Stimulated activated CD8-positive, alpha-beta memory T cell treated with anti-CD3 and anti-CD28 coated beads, Interleukin-2, amount 100 ng/mL, for 48 hours (primary cell): Measurements from ENCODE around the gene CALML5.

ENCODE experiments used
- DNase-seq, 2 donors: peaks; one replicate each; pipeline ENCODE4 v3.0.0-alpha.2; 2020; ENCODE audit warnings: low read depth in 2 of 2

Gene CALML5

DNA sequence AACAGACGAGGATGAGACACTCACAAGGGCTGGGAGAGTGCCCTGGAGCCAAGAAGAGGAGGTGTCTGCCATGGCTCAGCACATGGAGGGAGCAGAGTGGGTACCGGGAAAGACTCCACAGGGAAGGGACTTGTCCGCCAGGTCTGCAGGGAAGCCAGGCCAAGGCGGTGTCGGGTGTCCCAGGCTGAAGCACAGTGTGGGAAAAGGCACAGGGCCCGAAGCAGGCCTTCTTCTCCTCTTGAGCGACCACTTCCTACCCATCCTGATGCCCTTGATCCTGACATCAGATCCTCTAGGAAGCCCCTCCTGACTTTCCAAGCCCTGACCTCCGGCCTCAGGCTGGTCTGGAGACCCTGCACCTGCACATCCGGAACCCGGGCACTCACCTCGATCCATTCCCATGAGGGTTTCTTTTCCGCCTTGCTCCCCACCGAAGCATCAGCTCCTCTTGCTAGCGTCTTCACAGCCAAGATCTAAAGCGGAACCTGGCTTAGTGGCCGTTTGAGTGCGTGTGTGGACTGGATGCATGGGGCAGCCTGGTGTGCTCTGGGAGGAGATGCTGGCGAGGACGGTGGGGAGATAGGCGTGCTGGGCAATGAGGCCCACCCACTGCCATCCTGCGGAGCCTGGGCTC is 33.8 kb upstream of the CALML5 start:
- DNase-seq = no peak

DNA sequence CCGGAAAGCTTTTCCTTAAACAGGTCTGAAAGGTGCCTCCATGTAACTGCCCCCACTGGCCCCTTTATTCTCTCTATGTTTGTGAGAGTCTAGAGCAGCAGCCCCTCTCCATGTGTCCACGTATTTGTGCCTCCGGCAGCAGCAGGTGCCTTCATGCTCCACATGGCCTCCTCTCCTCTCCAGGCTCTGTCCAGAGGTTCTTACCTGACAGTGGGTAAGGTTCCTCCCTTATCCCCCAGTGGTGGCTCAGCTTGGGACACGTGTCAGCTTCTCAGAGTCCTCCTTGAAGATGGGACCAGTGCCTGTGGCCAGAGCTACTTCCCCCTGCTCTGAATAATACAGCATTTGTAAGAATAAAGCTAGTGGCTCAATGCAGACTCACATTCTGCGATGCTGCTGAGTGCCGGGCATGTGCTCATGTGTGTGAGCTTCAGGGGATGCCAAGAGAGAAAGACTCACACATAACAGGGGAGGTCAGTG is 33.3 kb upstream of the CALML5 start:
- no peak for DNase-seq

DNA sequence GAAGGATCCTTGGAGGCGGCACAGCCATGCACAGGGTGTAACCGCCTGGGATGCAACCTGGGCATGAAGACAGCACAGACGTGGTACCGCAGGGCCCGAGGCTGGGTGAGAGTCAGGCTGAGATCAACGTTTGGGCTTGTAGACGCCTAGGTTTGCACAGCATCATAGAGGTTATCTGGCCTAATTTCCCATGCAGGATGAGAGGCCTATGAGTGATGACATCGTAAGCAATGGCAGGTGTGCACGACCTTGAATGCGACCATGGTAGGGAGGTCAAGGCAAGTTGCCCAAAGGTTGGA is 32.9 kb upstream of the CALML5 start:
- DNase-seq = no peak

GRCh38 chr10:5531558-5532306 is 32.4 kb upstream of the CALML5 start:
- no peak for DNase-seq

DNA sequence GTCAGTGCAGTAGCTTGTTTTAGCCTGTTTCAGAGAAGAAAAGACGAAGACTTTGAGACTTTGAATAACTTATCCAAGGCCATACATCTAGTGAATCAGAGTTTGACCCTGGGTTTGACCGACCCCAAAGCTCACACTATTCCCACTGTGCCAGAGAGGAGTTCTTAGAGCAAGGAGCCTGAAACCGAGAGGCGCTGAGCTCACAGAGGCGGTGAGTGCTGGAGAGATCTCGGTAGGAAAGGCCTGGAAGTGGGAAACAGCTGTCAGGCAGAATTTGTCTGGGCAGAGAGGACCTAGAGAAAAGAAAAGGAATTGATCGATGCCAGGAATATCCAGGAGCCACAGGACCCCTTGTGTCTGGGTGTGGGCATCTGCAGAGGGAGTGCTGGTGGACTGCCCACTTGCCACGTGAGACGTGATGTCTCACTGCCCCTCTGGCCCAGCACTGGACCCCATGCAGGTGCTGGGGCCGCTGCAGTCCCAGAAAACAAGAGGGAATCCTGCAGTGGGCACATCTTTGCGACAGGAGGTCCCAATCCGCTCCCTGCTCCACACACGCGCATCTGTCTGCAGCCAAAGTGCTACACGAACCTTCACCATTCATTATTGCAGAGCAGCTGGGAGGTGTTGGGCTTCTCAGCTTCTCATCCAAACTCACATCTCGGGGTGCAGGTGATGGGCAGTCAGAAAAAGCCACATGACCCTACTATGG is 31.6 kb upstream of the CALML5 start:
- no peak for DNase-seq

DNA sequence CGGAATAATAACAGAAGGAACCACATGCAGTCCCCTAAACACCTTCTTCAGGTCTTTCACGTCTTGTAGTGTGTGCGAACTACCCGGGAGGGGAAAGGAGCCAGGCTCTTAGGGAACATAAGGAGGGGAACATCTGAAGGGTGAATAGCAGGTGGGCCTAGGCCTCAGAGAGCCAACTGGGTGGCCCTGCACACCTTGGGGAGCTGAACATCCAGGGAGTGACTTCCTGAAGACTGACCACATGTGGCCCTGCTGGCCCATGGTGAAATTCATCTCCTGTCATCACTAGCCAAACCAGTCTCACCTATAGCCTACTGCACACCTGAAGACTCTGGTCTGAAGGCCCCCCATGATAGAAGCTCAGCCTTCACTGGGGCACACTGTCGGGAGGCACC is 31.0 kb upstream of the CALML5 start:
- no peak for DNase-seq

DNA sequence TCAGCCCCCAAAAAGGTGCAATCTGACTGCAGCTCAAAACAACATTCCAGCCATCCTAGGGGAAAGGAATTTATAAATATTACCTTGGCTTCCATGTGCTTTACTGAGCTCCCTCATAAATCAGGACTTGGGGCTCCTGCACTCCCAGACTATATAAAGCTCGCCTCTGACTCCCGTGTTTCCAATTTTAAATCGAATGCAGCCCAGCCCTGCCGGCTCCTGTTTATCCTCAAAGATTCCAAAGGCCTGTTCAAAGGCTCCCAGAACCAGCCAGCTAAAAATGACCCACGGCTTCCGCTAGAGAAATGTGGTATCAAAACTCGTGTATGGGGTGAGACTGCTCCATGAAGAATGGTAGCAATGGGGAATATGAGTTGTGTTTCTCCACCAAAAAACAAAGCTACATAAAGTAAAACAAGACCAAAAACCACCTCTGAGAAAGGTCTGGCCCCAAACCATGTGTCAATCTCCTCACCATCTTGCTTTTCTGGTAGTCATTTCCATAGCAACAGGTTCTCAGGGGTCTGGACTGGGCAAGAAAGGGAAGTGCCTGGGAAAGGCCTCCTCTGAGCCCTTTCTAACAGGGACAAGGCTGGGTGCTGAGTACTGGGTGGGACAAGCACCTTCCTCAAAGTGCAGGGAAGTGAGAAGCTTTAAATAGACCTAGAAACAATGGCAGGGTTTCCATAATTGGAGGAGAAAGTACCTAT is 30.5 kb upstream of the CALML5 start:
- no peak for DNase-seq

- DNase-seq = no peak
Observed at GRCh38 chr10:5528989-5529701, 29.8 kb upstream of the CALML5 start.

- no peak for DNase-seq
Observed at GRCh38 chr10:5527332-5528200, 28.2 kb upstream of the CALML5 start.

DNA sequence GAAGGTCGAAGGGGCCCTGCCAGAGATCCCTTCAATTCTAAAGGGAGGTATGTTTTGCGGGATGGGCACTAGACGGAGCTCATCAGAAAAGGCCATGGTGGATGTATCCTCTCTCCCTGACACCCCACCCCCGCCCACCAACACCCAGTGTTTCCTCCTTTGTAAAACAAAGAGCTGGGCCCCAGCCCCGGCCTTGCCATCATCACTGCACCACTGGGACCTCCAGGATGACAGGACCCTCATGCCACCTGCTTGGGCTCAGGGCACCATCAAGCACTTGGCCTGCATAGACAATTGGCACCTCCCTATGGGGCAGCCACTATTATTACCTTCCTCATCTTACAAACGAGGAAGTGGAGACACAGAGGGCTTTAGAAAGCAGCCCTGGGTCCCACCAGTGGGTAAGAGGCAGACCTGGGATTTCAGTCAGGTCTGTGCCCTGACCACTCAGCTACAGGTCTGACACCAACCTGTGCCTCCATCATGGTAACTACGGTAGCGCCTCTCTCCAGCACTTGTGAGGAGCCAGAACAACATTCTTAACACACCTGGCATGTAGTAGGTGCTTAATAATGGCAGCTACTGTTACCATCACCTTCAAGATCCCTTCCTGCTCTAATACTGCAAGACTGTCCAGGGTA is 27.4 kb upstream of the CALML5 start:
- DNase-seq = no peak

DNA sequence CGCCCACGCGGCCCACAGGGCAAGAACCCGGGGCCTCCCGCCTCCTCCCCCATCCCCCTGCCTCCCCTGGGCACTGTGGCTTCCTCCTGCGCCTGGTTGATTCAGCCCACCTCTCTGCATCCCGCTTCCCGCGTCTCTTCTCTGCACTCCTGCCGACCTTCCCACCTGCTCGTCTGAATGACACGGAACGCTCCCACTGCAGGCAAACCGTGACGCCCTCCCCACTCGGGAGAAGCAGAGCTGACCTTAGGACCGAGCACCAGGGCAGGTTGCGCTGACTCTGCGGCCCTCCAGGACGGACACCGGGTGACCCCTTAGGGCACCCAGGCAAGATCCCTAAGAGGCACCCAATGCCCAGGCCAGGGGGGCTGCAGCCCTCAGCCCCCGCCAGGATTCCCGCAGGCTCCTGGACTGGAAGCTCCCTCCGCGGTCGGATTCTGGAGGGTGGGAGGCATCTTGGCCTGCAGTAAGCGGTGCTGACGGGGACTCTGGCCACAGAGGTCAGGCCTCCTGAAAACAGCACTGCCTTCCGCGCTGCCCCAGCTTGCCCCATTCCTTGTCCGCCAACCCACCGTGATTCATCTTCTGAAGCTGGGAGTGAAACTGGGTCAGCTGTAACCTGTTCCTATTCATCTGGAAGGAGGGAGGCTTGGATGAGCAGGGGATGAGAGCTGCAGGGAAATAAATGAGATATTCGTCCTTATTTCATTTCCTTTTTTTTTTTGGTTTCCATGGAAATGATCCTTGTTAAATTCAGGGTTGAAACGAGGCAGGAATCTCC is 26.4 kb upstream of the CALML5 start:
- no peak for DNase-seq

DNA sequence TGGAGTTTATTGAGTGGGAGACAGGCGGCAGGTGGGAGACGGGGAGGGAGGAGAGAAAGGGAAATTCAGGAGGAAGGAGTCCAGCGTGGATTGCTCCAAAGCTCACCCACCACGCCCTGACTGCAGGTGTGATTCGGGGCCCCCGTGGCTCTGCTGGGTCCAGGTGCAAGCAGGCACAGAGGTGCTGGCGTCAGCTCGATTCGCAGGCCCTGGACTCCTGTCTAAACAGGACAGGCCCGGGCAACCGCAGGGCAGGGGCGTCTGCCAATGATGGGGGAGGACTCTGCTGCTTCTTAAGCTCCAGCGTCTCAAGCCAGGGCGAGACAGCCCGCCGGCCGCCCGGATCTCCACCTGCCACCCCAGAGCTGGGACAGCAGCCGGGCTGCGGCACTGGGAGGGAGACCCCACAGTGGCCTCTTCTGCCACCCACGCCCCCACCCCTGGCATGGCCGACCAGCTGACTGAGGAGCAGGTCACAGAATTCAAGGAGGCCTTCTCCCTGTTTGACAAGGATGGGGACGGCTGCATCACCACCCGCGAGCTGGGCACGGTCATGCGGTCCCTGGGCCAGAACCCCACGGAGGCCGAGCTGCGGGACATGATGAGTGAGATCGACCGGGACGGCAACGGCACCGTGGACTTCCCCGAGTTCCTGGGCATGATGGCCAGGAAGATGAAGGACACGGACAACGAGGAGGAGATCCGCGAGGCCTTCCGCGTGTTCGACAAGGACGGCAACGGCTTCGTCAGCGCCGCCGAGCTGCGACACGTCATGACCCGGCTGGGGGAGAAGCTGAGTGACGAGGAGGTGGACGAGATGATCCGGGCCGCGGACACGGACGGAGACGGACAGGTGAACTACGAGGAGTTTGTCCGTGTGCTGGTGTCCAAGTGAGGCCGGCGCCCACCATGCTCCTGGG is 25.5 kb upstream of the CALML5 start, which contains the start of gene CALML3:
TSS of gene CALML3 (plus strand) at position 321 of the 920 bp plus-strand sequence. CDS start at position 446, 125 bp downstream.
- DNase-seq = no peak

DNA sequence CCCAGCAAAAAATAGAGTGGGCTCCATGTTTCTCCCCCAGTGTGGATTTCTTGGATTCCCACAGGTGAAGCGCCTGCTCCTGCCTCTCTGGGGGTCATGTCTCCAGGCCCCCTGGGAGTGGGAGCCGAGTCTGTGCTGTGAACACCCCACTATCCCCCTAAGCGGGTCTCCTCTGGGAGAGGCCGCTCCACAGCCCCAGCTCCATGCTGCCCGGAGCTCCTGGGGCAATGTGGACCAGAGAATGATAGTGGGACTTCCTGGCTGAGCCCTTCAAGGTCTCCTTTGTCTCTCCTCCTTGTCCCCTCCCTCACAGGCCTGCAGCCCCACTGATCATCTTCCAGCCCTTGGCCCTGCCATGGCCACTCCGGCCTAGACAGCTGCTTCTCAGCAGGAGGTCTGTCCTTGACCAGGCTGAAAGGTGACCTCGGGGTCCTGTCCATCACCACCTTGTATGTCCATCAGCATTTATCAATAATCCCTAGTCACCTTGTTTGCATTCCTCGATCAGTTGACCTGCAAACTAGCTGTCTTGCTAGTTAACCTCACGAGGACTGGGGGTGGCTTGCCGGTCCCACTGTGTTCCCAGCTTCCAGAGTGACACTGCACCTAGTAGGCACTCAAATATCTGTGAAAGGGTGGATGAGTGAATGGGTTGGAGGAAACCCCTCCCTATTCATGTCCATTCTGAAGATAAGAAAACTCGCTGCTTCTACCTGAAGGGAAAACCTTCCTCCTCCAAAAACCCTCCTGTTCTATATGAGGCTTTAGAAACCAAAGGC is 24.6 kb upstream of the CALML5 start:
- DNase-seq = no peak

GRCh38 chr10:5522913-5523560 is 23.7 kb upstream of the CALML5 start:
- DNase-seq = no peak

DNA sequence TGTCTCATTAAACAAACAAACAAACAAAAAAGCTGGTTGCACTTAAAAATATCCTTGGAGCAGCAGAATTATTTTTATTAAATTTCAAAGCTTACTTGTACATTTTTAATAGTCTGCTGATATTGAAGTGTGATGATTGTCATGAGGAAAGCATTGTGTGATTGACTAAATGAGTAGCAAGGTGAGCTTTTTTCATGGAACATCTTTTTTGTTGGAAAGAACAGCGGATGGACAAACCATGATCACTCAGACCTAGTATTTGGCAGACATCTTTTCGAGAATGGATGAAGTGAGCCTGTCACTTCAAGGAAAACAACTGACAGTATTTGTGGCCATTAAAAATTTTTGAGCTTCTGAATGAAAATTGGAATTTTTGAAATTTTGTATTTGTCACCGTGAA is 19.7 kb upstream of the CALML5 start:
- DNase-seq = no peak

GRCh38 chr10:5518143-5518542 is 18.8 kb upstream of the CALML5 start:
- no peak for DNase-seq

DNA sequence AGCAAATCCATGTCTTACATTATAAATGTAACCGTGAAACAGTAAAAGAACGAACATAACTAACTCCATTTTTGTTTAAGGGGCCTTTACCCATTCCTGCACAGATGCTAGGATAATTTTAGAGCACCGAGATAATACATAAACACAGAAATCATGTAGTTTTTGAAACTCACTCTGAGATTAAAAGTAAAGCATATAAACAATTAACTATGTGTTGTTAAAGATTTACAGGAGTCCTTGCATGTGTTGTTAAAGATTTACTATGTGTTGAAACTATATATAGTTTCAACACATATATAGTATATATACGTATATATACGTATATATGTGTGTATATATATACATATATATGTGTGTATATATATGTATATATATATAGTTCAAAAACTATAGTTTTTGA is 18.2 kb upstream of the CALML5 start:
- no peak for DNase-seq
